HG02642 (cell line): ENCODE data around the gene CPS1.

Source experiments
- ATAC-seq: cut with Tn5 transposase; IDR thresholded peaks from one replicate; pipeline ENCODE4 v1.9.1; 2021; ENCODE audit warnings: mild to moderate bottlenecking; ENCODE audit not compliant: unreplicated experiment, poor library complexity

Gene CPS1

GRCh38 chr2:210663631-210664089 lies 107.3 kb downstream of the CPS1 start:
- no peak for ATAC-seq

DNA sequence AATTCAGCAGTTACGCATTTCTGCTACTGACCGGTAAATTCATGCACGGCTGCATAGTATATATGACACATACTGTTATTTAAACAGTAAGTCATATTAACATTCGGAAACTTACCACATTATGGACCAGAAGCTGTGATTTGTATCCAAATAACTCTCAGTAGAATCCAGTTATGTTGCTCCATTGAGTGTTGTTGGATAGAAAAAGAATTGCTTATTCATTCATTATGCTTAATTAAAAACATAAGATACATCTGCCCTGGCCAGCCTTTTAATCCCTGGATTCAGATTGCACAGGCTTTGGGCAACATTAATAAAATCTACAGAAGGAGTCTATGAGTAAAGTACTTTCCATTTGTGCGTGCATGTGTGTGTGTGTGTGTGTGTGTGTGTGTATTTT lies 111.3 kb downstream of the CPS1 start:
- no peak for ATAC-seq

DNA sequence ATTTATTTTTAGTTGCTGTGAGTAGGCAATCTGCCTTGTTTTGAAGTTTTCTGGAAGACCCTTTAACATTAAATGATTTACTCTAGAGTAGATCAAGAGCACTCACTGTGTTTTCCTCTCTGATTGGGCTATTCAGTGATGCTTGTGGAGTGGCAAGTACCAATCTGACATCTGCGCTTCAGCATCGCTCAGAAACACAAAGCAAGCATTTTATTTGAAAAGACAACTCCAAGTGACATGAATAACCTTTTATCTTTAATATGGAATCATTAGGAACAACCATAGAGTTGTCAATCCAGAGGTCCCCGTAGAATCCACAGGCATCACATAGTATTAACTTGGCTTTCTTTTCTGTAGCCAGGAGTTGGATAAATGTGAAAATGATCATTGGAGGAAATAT lies 114.7 kb downstream of the CPS1 start:
- ATAC-seq = no peak

- ATAC-seq = no peak
Observed at GRCh38 chr2:210673117-210673516, 116.7 kb downstream of the CPS1 start.

GRCh38 chr2:210676067-210676466 lies 119.7 kb downstream of the CPS1 start:
- no peak for ATAC-seq

GRCh38 chr2:210681491-210681890 lies 125.1 kb downstream of the CPS1 start:
- no peak for ATAC-seq

DNA sequence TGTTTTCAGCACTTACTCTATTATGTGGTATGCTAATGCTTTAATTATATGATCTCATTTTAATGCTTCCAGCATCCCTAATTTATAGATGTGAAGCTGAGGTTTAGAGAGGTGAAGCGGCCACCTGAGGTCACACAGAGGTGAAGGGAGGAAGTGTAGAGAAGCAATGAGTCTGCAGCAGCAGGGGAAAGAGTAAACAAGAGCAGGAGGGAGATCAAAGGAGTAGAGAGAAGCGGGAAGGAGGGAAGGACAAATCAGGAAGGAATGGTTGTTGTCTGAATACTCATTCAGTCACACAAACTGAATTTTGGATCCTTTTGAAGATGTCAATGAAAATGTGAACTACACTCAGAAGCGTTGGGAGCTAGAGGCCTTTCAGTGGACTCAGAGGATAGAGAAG lies 130.0 kb downstream of the CPS1 start:
- ATAC-seq = no peak

GRCh38 chr2:210687786-210688470 lies 131.5 kb downstream of the CPS1 start:
- ATAC-seq = no peak

DNA sequence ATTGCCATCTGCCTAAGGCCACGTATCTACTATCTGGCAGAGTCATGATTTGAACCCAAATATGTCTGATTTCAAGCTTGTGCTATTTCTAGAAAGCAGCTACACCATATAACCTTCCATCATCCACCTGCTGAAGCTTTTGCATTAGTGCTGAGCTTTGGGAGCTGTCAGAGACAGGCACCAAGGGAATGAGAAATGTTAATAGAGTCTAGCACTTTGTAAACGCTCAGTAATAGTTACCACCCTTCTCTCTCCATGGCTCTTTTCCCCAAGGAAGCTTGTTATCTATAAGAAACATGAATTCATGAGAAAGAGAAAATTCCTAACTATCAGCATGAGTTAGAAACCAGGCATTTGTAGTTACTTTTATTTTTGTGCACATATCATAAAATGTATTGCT lies 151.5 kb downstream of the CPS1 start:
- ATAC-seq = no peak

DNA sequence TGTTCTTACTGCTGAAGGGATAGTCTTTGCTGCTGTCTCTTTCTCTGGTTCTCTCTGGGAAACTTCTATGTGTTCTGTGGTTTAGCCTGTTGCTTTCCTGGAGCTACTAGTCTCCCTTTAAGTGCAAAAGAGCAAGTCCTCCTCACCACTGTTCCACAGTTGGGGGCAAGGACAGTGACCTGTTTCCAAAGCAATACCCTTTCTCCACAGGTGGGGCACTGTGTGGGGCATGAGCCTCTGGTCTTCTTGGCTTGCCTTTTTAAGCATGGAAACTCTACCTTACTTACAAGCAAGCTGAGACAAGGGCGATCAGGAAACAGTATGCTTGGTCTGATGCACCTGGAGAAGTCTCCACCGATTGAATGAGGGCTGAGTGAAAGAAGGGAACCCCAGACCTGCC lies 156.7 kb downstream of the CPS1 start:
- no peak for ATAC-seq

- no peak for ATAC-seq
Observed at GRCh38 chr2:210715560-210716082, 159.2 kb downstream of the CPS1 start.

DNA sequence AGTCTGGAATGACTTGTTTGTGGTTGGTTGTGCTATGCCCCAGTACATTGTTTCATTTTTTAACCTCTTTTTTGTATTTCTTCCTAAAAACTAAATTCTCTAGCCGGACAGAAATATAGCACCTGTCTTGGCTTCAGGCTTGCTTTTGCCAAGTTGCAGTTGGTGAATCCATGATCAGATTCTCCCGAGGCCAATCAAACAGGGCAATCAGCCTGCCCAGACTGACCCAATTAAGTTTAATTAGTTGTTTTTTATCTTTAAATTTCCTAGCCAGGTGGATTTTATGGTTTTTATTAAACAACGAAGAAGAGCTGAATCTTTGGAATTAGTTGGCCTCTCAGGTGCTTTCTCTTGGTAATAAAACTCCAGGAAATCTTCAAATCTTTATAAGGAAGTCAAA lies 162.1 kb downstream of the CPS1 start:
- ATAC-seq = no peak

- ATAC-seq = no peak
Observed at GRCh38 chr2:210722092-210722491, 165.7 kb downstream of the CPS1 start.

DNA sequence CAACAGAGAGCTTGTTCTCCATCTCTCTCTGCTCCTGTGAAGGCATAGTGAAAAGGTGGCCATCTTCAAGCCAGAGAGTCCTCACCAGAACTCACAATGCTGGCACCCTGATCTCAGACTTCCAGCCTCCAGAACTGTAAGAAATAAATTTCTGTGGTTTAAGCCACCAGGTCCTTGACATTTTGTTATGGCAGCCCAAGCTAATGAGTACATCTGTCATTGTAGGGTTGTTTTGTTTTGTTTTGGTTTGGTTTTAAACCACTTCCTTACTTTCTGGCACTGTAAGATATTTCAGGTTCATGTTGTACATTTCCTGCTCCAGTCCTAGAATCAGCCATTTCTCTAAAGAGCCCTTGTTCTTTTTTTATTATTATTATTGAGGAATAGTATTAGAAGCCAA lies 171.2 kb downstream of the CPS1 start:
- ATAC-seq = no peak
